22Rv1 (cell line): Measurements from ENCODE around the gene PFKFB2.

ENCODE experiments used
- H3K27ac ChIP-seq: fragments of 450-650 bp; 2 replicates; pipeline ENCODE4 v1.5.1; 2017
- CTCF ChIP-seq: fragments of 450-650 bp; IDR thresholded peaks from 2 replicates; pipeline ENCODE4 v1.5.1; 2017; ENCODE audit warnings: mild to moderate bottlenecking
- ZFX ChIP-seq: fragments of 450-650 bp; IDR thresholded peaks from 2 replicates; pipeline ENCODE4 v1.6.1; 2017; ENCODE audit warnings: antibody characterized with exemption, borderline replicate concordance

Gene PFKFB2

GRCh38 chr1:207022996-207023679 is 29.9 kb upstream of the PFKFB2 start:
- H3K27ac ChIP-seq, result peak overlapping the region; percentile 100
- TF ChIP-seq ZFX (no peak), CTCF (no peak)

- peak overlapping the region; percentile 100 for H3K27ac ChIP-seq
- no peak for TF ChIP-seq ZFX
- TF ChIP-seq CTCF, result no peak
Measured at GRCh38 chr1:207024202-207025145, 28.6 kb upstream of the PFKFB2 start.

- H3K27ac ChIP-seq, result peak overlapping the region; percentile 100
- TF ChIP-seq CTCF (no peak), ZFX (no peak)
Measured at GRCh38 chr1:207025146-207025880, 27.8 kb upstream of the PFKFB2 start.

- peak overlapping the region; percentile 100 for H3K27ac ChIP-seq
- TF ChIP-seq ZFX, result no peak
- TF ChIP-seq CTCF, result no peak
Measured at GRCh38 chr1:207026104-207026534, 27.0 kb upstream of the PFKFB2 start.

- H3K27ac ChIP-seq, result peak overlapping the region; percentile 100
- TF ChIP-seq ZFX (no peak), CTCF (no peak)
Measured at GRCh38 chr1:207027206-207027777, 25.8 kb upstream of the PFKFB2 start.

- TF ChIP-seq ZFX (no peak), CTCF (no peak)
- H3K27ac ChIP-seq, result peak overlapping the region; percentile 100
Measured at GRCh38 chr1:207027921-207028320, 25.2 kb upstream of the PFKFB2 start.
